ENCODE results near the gene IGSF8. TPM values are rescaled to one million over a fixed set of nuclear protein-coding genes. Genes with fewer than 3 reads are reported as not detected.

Gene IGSF8
- total RNA-seq, 1 experiment from 2014 or later: 35.6 TPM

GRCh38 chr1:160131803-160132565 lies 33.6 kb upstream of the IGSF8 start:
- no peaks in the 10 kb centered on the region for H3K36me3 ChIP-seq (ENCODE audit: control insufficient read depth in 1 of 2, insufficient read depth in 2 of 2, low read length in 2 of 2)
- H3K27me3 ChIP-seq (ENCODE audit: insufficient read depth, low read length): no peaks in the 10 kb centered on the region
- H3K9me3 ChIP-seq (ENCODE audit: control insufficient read depth in 1 of 2, insufficient read depth in 1 of 2, low read depth in 1 of 2, low read length in 2 of 2): no peaks in the 10 kb centered on the region
- no TSS peak for BruUV-seq (replicated peaks)
- no peak for DNase-seq (ENCODE audit: low read depth, low spot score)
- H3K79me2 ChIP-seq (ENCODE audit: insufficient read depth, low read length): no peaks in the 10 kb centered on the region
- no peak overlapping the region for H3K4me3 ChIP-seq (replicated peaks in 1 of 2; ENCODE audit: low read depth in 1 of 2, low read length in 2 of 2)
- H3K4me1 ChIP-seq (ENCODE audit: control insufficient read depth in 1 of 2, insufficient read depth in 2 of 2, low read length in 2 of 2): peaks cover 0 to 6% of the 10 kb centered on the region in 2 experiments; a peak in 2 of 4 replicates
- no peak overlapping the region for H3K27ac ChIP-seq (ENCODE audit: low read depth, low read length)
- TF ChIP-seq SRF (IDR thresholded peaks at IDR 0.05; ENCODE audit: low read depth) (no peak), SP1 (IDR thresholded peaks at IDR 0.05; ENCODE audit: low read depth) (no peak), TCF7L2 (IDR thresholded peaks at IDR 0.05; ENCODE audit: borderline replicate concordance, extremely low read depth, insufficient read depth, insufficient read length) (no peak), YY1 (IDR thresholded peaks at IDR 0.05; ENCODE audit: extremely low read depth, insufficient replicate concordance, low read depth, low read length) (no peak), SIN3A (IDR thresholded peaks at IDR 0.05; ENCODE audit: low read depth) (no peak), POLR2A (IDR thresholded peaks at IDR 0.05; ENCODE audit: borderline replicate concordance, extremely low read depth, insufficient read depth, insufficient read length) (no peak), ZBTB33 (IDR thresholded peaks at IDR 0.05; ENCODE audit: extremely low read depth, insufficient replicate concordance, low read length) (no peak), MAX (IDR thresholded peaks at IDR 0.05) (no peak), POLR2AphosphoS5 (IDR thresholded peaks at IDR 0.05; ENCODE audit: low read depth, low read length) (no peak), ZNF274 (IDR thresholded peaks at IDR 0.05; ENCODE audit: low read depth, low read length) (no peak), CEBPB (IDR thresholded peaks at IDR 0.05; ENCODE audit: low read depth) (no peak), EZH2 (IDR thresholded peaks at IDR 0.05) (no peak), FOSL1 (IDR thresholded peaks at IDR 0.05; ENCODE audit: low read depth) (no peak), ELF1 (IDR thresholded peaks at IDR 0.05; ENCODE audit: borderline replicate concordance, low read depth) (no peak), ZFX (IDR thresholded peaks at IDR 0.05) (no peak), EZH2phosphoT487 (IDR thresholded peaks at IDR 0.05; ENCODE audit: borderline replicate concordance) (no peak), JUND (IDR thresholded peaks at IDR 0.05) (no peak), RAD21 (IDR thresholded peaks at IDR 0.05; ENCODE audit: low read depth) (no peak)
- TF ChIP-seq, protein P1, sequence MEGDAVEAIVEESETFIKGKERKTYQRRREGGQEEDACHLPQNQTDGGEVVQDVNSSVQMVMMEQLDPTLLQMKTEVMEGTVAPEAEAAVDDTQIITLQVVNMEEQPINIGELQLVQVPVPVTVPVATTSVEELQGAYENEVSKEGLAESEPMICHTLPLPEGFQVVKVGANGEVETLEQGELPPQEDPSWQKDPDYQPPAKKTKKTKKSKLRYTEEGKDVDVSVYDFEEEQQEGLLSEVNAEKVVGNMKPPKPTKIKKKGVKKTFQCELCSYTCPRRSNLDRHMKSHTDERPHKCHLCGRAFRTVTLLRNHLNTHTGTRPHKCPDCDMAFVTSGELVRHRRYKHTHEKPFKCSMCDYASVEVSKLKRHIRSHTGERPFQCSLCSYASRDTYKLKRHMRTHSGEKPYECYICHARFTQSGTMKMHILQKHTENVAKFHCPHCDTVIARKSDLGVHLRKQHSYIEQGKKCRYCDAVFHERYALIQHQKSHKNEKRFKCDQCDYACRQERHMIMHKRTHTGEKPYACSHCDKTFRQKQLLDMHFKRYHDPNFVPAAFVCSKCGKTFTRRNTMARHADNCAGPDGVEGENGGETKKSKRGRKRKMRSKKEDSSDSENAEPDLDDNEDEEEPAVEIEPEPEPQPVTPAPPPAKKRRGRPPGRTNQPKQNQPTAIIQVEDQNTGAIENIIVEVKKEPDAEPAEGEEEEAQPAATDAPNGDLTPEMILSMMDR (IDR thresholded peaks at IDR 0.05 in 2 of 3, conservative IDR thresholded peaks at IDR 0.05 in 1 of 3; ENCODE audit: borderline replicate concordance in 1 of 3, insufficient read depth in 1 of 3, low read depth in 2 of 3, low read length in 2 of 3): no peak
- RAD21 ChIA-PET (ENCODE audit: low non-redundant PET in 1 of 2, low total read pairs in 2 of 2, uncharacterized antibody in 2 of 2, unreplicated experiment in 2 of 2): no interaction called here
- no peak overlapping the region for H3K9ac ChIP-seq (ENCODE audit: low read length)
- no peaks in the 10 kb centered on the region for H3K9me2 ChIP-seq (ENCODE audit: insufficient read depth)
- no peaks in the 10 kb centered on the region for H4K20me1 ChIP-seq (ENCODE audit: insufficient read depth)
- POLR2A ChIA-PET: no interaction called here
- intact Hi-C loops (cut with micrococcal nuclease): no loop called here
- no peak for ATAC-seq
- CTCF ChIA-PET: no interaction called here
- H2AFZ ChIP-seq (ENCODE audit: low read depth, low read length, poor library complexity, severe bottlenecking): no peak overlapping the region
- H3K4me2 ChIP-seq (ENCODE audit: low read length): no peak overlapping the region
